Measurements from ENCODE around the gene DAPK3. TPM values are rescaled to one million over a fixed set of nuclear protein-coding genes. Genes with fewer than 3 reads are reported as not detected.
A peak's percentile ranks its signal among the peaks of the same experiment; 100 is the strongest.

Gene DAPK3
- total and polyA plus RNA-seq, 2 experiments from 2014 or later, result 103 to 140 TPM

DNA sequence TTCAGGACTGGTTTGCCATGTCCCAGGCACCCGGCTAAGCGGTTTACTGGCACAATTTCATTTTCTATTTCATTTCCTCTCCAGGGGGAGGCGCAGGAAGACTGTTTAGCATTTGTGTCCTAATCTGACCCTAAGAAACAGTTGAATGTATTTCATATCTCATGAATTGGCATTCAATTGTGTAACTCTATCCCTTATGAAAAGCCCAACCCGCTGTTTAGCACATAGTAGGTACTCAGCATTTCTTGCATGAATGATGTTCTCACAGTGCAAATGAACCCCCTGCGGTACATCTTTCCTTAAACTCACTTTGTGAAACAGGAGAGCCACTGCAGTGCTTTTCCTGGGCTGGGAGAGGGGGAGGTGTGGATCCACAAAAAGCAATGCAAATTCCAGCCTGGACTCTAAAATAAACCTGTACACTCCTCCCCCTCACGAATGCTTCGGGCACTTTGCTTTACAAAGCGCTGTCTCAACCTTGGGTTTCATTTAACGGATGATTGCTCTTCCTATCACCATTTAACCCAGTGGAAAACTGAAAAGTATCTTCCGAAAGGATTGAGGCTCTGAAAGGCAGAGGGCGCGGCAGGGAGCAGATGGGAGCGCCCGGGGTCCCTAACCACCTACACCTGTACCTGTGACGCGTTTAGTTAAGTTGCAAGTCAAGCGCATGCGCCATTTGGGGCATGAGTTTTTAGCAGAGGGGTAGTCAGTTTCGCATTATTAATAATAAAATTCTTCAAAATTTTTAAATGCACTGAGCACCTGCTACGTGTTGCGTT is 15.6 kb upstream of the DAPK3 start:
- WGBS (ENCODE audit: low lambda C conversion rate, missing lambda C conversion rate), result 3% methylated on average over 21 of the region's 21 CpGs
- H3K4me3 ChIP-seq, result peak overlapping the region; percentile 3
- peak overlapping the region; percentile 96 for H3K4me2 ChIP-seq
- H4K20me1 ChIP-seq (ENCODE audit: insufficient read depth, poor library complexity, severe bottlenecking), result peaks cover 37% of the 10 kb centered on the region
- H3K79me2 ChIP-seq, result peaks cover 38% of the 10 kb centered on the region
- TF ChIP-seq, protein P1, sequence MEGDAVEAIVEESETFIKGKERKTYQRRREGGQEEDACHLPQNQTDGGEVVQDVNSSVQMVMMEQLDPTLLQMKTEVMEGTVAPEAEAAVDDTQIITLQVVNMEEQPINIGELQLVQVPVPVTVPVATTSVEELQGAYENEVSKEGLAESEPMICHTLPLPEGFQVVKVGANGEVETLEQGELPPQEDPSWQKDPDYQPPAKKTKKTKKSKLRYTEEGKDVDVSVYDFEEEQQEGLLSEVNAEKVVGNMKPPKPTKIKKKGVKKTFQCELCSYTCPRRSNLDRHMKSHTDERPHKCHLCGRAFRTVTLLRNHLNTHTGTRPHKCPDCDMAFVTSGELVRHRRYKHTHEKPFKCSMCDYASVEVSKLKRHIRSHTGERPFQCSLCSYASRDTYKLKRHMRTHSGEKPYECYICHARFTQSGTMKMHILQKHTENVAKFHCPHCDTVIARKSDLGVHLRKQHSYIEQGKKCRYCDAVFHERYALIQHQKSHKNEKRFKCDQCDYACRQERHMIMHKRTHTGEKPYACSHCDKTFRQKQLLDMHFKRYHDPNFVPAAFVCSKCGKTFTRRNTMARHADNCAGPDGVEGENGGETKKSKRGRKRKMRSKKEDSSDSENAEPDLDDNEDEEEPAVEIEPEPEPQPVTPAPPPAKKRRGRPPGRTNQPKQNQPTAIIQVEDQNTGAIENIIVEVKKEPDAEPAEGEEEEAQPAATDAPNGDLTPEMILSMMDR (IDR thresholded peaks at IDR 0.05; ENCODE audit: poor library complexity), result peak; percentile 69
- TF ChIP-seq EZH2 (IDR thresholded peaks at IDR 0.05; ENCODE audit: borderline replicate concordance), result no peak
- H3K36me3 ChIP-seq (replicated peaks; ENCODE audit: insufficient read depth, low read depth), result no peaks in the 10 kb centered on the region
- H3K27me3 ChIP-seq, result no peaks in the 10 kb centered on the region
- no peaks in the 10 kb centered on the region for H3K9me3 ChIP-seq (ENCODE audit: low read depth)
- no peak overlapping the region for H2AFZ ChIP-seq
- no peak overlapping the region for H3K27ac ChIP-seq
- no peaks in the 10 kb centered on the region for H3K9me2 ChIP-seq (replicated peaks; ENCODE audit: insufficient read depth)
- peak; percentile 85 for DNase-seq (ENCODE audit: low spot score)
- H3K4me1 ChIP-seq (ENCODE audit: insufficient read depth), result peaks cover 23% of the 10 kb centered on the region

DNA sequence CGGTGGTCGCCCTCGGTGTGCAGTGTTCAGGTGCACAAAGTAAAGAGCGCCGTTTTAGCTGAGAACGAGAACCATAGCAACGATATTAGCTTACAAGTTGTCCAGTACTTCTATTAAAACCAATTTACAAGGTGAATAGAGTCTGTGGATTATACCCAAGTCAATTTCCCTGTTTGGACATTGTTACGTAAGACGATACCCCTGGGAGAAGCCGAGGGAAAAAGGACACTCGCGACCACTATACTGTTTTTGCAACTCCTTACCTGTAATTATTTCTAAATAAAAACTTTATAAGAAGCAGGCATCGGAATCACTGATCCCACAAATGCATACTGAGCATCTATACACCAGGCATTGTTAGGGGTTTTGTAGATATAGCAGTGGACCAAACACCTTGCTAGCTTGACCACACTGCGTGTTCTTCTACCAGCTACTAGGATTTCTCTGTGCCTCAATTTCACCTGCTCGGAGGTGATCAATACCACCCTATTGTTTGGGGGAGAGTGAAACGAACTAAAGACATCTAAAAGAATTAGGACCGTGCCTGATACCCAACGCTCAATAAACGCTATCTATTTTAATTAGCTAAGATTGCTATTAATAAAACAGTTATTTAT is 14.9 kb upstream of the DAPK3 start:
- Histone ChIP-seq H4K20me1 (ENCODE audit: insufficient read depth, poor library complexity, severe bottlenecking) (peaks cover 44% of the 10 kb centered on the region), H3K9me2 (replicated peaks; ENCODE audit: insufficient read depth) (no peaks in the 10 kb centered on the region), H3K27me3 (no peaks in the 10 kb centered on the region), H3K4me3 (peak overlapping the region; percentile 35), H3K27ac (no peak overlapping the region), H3K36me3 (replicated peaks; ENCODE audit: insufficient read depth, low read depth) (no peaks in the 10 kb centered on the region), H2AFZ (peak overlapping the region; percentile 13), H3K9me3 (ENCODE audit: low read depth) (no peaks in the 10 kb centered on the region), H3K79me2 (peaks cover 45% of the 10 kb centered on the region), H3K4me2 (peak overlapping the region; percentile 96), H3K4me1 (ENCODE audit: insufficient read depth) (peaks cover 23% of the 10 kb centered on the region)
- DNase-seq (ENCODE audit: low spot score), result no peak
- TF ChIP-seq EZH2 (IDR thresholded peaks at IDR 0.05; ENCODE audit: borderline replicate concordance) (no peak), EZH2phosphoT487 (IDR thresholded peaks at IDR 0.05; ENCODE audit: low read depth, severe bottlenecking, unreplicated experiment) (no peak)
- TF ChIP-seq, protein P1 (IDR thresholded peaks at IDR 0.05; ENCODE audit: poor library complexity), result no peak
- 7% methylated on average over 19 of the region's 19 CpGs for WGBS (ENCODE audit: low lambda C conversion rate, missing lambda C conversion rate)

DNA sequence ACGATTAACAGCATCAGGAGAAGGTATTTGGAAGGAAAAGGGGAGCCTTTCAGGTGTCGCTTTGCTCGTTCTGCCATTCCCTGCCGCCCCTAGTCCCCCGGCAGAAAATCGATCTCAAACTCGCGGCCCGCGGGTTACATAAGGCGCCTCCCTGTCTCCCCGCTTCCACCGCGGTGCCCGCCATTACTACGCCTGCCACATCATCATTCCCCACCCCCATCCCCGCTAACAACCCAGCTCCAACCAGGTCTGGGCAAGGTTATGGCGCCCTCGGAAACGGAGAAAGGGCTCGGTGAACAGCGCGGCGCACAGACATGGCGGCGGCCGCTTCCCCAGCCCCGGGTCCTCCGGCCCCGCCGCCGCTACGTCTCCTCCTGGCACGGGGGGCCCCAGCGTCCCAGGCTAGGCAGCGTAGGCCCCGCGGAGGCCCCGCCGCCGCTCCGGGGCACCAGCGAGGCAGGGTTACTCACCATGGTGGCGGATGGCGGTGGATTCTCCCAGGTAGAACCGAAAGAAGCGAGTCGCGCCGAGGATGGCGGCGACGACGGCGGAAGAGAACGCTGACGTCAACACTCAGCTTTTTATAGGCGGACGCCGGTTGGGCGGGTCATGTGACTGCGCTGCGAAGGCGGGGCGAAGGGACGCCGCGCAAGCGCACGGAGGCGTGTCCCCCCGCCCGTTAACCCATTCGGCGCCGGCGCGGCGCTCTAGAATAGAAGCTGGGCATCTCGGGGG is 14.2 kb upstream of the DAPK3 start, which contains the start of gene EEF2:
Gene EEF2 (minus strand): TSS at position 556 of the 735 bp plus-strand sequence. CDS start 83 bp downstream, at position 473.
- WGBS (ENCODE audit: low lambda C conversion rate, missing lambda C conversion rate), result under 1% methylated on average over 80 of the region's 80 CpGs
- TF ChIP-seq, protein P1 (IDR thresholded peaks at IDR 0.05; ENCODE audit: poor library complexity), result no peak
- TF ChIP-seq EZH2 (IDR thresholded peaks at IDR 0.05; ENCODE audit: borderline replicate concordance) (no peak), EZH2phosphoT487 (IDR thresholded peaks at IDR 0.05; ENCODE audit: low read depth, severe bottlenecking, unreplicated experiment) (no peak)
- peak within 1 kb of the TSS; percentile 97 for H3K4me3 ChIP-seq
- H3K4me2 ChIP-seq, result peak within 1 kb of the TSS; percentile 96
- H3K79me2 ChIP-seq, result peaks cover 51% of the 10 kb centered on the region
- H3K36me3 ChIP-seq (replicated peaks; ENCODE audit: insufficient read depth, low read depth), result no peaks in the 10 kb centered on the region
- peaks cover 23% of the 10 kb centered on the region for H3K4me1 ChIP-seq (ENCODE audit: insufficient read depth)
- peak within 1 kb of the TSS; percentile 100 for H3K27ac ChIP-seq
- H3K9me2 ChIP-seq (replicated peaks; ENCODE audit: insufficient read depth), result no peaks in the 10 kb centered on the region
- H4K20me1 ChIP-seq (ENCODE audit: insufficient read depth, poor library complexity, severe bottlenecking), result peaks cover 51% of the 10 kb centered on the region
- H3K9me3 ChIP-seq (ENCODE audit: low read depth), result no peaks in the 10 kb centered on the region
- H2AFZ ChIP-seq, result peak within 1 kb of the TSS; percentile 13
- DNase-seq (ENCODE audit: low spot score), result peak; percentile 96
- H3K27me3 ChIP-seq, result no peaks in the 10 kb centered on the region

All from hepatocyte (in vitro differentiated cells).